Urothelium cell line (cell line): ENCODE data around the gene PCDHB3.
A peak's percentile ranks its signal among the peaks of the same experiment; 100 is the strongest.
"Not testable (repeated sequence)": the region's sequence is repeated elsewhere in the genome, so short reads cannot be mapped to it uniquely, and the experiment has no call there.

Experiments used
- DNase-seq: peaks from one replicate; pipeline ENCODE4 v3.0.0; 2011; ENCODE audit warnings: low spot score, mixed read lengths
- FAIRE-seq: peaks from 2 replicates; lab custom pipeline; 2011; peaks lifted over from hg19 to GRCh38; lab: Jason Lieb, UNC

PCDHB3 gene

GRCh38 chr5:141135030-141135717, 34.9 kb downstream of the PCDHB3 start, which contains the start of gene PCDHB5:
TSS of gene PCDHB5 (plus strand) at chr5:141135206. CDS start at chr5:141135435, 229 bp downstream.
- DNase-seq (peak; percentile 65), FAIRE-seq (no peak)

GRCh38 chr5:141135718-141136266, 35.5 kb downstream of the PCDHB3 start:
- no peak for FAIRE-seq
- no peak for DNase-seq

DNA sequence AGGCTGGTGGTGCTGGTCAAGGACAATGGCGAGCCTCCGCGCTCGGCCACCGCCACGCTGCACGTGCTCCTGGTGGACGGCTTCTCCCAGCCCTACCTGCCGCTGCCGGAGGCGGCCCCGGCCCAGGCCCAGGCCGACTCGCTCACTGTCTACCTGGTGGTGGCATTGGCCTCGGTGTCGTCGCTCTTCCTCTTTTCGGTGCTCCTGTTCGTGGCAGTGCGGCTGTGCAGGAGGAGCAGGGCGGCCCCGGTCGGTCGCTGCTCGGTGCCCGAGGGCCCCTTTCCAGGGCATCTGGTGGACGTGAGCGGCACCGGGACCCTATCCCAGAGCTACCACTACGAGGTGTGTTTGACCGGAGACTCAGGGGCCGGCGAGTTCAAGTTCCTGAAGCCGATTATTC, 37.1 kb downstream of the PCDHB3 start:
- not testable (repeated sequence) for FAIRE-seq, DNase-seq

- DNase-seq (peak; percentile 20), FAIRE-seq (no peak)
Observed at GRCh38 chr5:141149812-141150211, 49.5 kb downstream of the PCDHB3 start, which contains the start of gene PCDHB6. TSS of gene PCDHB6 (plus strand) at chr5:141150057. CDS start at chr5:141150258, 201 bp downstream.

DNA sequence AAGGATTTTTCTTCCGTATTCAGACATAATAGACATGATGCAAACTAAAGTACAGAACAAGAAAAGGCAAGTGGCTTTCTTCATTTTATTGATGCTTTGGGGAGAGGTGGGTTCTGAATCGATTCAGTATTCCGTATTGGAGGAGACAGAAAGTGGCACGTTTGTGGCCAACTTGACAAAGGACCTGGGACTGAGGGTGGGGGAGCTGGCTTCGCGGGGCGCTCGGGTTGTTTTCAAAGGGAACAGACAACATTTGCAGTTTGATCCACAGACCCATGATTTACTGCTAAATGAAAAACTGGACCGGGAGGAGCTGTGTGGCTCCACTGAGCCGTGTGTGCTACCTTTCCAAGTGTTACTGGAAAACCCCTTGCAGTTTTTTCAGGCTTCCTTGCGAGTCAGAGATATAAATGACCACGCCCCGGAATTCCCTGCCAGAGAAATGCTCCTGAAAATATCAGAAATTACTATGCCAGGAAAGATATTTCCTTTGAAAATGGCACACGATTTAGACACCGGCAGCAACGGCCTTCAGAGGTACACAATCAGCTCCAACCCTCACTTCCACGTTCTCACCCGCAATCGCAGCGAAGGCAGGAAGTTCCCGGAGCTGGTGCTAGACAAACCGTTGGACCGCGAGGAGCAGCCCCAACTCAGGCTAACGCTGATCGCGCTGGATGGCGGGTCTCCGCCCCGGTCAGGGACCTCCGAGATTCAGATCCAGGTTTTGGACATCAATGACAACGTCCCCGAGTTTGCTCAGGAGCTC, 50.1 kb downstream of the PCDHB3 start:
- DNase-seq (no peak), FAIRE-seq (no peak)

DNA sequence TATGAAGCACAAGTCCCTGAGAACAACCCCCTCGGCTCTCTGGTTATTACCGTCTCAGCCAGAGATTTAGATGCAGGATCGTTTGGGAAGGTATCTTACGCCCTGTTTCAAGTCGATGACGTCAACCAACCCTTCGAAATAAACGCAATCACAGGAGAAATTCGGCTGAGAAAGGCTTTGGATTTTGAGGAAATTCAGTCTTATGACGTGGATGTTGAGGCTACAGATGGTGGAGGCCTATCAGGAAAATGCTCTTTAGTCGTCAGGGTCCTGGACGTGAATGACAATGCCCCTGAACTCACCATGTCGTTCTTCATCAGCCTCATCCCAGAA, 50.7 kb downstream of the PCDHB3 start:
- FAIRE-seq: no peak

DNA sequence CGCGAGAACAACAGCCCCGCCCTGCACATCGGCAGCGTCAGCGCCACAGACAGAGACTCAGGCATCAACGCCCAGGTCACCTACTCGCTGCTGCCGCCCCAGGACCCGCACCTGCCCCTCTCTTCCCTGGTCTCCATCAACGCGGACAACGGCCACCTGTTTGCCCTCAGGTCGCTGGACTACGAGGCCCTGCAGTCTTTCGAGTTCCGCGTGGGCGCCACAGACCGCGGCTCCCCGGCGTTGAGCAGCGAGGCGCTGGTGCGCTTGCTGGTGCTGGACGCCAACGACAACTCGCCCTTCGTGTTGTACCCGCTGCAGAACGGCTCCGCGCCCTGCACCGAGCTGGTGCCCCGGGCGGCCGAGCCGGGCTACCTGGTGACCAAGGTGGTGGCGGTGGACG, 51.4 kb downstream of the PCDHB3 start:
- not testable (repeated sequence) for DNase-seq, FAIRE-seq

More for the DNA sequence above, 50.7 kb downstream of the PCDHB3 start:
- DNase-seq: no peak

GRCh38 chr5:141152096-141152495, 51.8 kb downstream of the PCDHB3 start:
- not testable (repeated sequence) for FAIRE-seq

More at GRCh38 chr5:141152096-141152495, 51.8 kb downstream of the PCDHB3 start:
- DNase-seq: not testable (repeated sequence)
